ENCODE data around the gene COL15A1.

DNA sequence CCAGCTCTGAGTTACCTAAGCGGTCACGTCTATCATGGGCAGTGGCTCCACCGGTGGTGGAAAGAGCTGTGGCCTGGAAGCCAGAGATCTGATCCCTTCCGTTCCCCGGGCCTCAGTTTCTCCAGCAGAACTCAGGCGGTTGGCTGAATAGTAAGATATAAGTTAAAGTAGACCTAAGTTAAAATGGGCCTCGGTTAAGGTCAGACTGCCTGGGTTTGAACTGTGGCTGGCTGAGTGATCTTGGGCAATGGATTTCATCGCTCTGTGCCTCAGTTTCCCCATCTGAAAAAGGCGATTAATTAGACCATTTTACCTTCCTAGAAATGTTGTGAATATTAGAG is 997 bp downstream of the COL15A1 start:
- TF ChIP-seq, protein P1, sequence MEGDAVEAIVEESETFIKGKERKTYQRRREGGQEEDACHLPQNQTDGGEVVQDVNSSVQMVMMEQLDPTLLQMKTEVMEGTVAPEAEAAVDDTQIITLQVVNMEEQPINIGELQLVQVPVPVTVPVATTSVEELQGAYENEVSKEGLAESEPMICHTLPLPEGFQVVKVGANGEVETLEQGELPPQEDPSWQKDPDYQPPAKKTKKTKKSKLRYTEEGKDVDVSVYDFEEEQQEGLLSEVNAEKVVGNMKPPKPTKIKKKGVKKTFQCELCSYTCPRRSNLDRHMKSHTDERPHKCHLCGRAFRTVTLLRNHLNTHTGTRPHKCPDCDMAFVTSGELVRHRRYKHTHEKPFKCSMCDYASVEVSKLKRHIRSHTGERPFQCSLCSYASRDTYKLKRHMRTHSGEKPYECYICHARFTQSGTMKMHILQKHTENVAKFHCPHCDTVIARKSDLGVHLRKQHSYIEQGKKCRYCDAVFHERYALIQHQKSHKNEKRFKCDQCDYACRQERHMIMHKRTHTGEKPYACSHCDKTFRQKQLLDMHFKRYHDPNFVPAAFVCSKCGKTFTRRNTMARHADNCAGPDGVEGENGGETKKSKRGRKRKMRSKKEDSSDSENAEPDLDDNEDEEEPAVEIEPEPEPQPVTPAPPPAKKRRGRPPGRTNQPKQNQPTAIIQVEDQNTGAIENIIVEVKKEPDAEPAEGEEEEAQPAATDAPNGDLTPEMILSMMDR (IDR thresholded peaks at IDR 0.05): no peak
- TF ChIP-seq POLR2A (IDR thresholded peaks at IDR 0.05): no peak

All from Peyer's patch (tissue), 4 donors.